ENCODE data around the gene SH3BP5.

- TF ChIP-seq CTCF (IDR thresholded peaks at IDR 0.05) = no peak
- no peak for TF ChIP-seq POLR2A (IDR thresholded peaks at IDR 0.05)
Observed at GRCh38 chr3:15333956-15334263, 1.5 kb upstream of the SH3BP5 start.

Data from Peyer's patch (tissue), 4 donors.